Measurements from ENCODE around the gene INTS11.

- TF ChIP-seq POLR2AphosphoS5 (IDR thresholded peaks at IDR 0.05; ENCODE audit: low read depth, low read length): no peak
- TF ChIP-seq TAF1 (IDR thresholded peaks at IDR 0.05; ENCODE audit: low read depth, low read length): no peak
- no peak for TF ChIP-seq POLR2A (IDR thresholded peaks at IDR 0.05; ENCODE audit: low read depth, low read length)
- TF ChIP-seq PAX5 (IDR thresholded peaks at IDR 0.05; ENCODE audit: insufficient read depth, low read length, severe bottlenecking): no peak
- TF ChIP-seq SPI1 (IDR thresholded peaks at IDR 0.05; ENCODE audit: low read depth, low read length): no peak
Observed at GRCh38 chr1:1361233-1361981, 36.9 kb upstream of the INTS11 start.

All from GM12891 (cell line).